Activated CD8-positive, alpha-beta T cell treated with anti-CD3 and anti-CD28 coated beads for 36 hours (primary cell): ENCODE data around the gene STXBP1. TPM values are rescaled to one million over a fixed set of nuclear protein-coding genes. Genes with fewer than 3 reads are reported as not detected.

Source experiments
- ATAC-seq: fragments of 200-7000 bp; cut with Tn5 transposase; one replicate; pipeline ENCODE4 v1.10.0; 2021; ENCODE audit warnings: mild to moderate bottlenecking, moderate library complexity
- CTCF ChIA-PET: fragments of 350-600 bp; sonication (Branson Sonifier 250); formaldehyde crosslinking; loops from one replicate; lab custom pipeline; 2021; ENCODE audit warnings: antibody characterized with exemption; lab: Charles Lee
- POLR2A ChIA-PET: fragments of 350-600 bp; sonication (Branson Sonifier 250); formaldehyde crosslinking; loops from one replicate; lab custom pipeline; 2021; ENCODE audit warnings: antibody characterized with exemption; lab: Charles Lee
- DNase-seq: peaks from one replicate; pipeline ENCODE4 v3.0.0-alpha.2; 2020
- H3K27ac Mint-ChIP-seq: one replicate; pipeline ENCODE4 v1.8.0; 2021; ENCODE audit warnings: mild to moderate bottlenecking, mixed read lengths
- H3K27me3 Mint-ChIP-seq: one replicate; pipeline ENCODE4 v1.8.0; 2021; ENCODE audit warnings: mixed read lengths
- H3K36me3 Mint-ChIP-seq: one replicate; pipeline ENCODE4 v1.8.0; 2021; ENCODE audit warnings: low read depth, mixed read lengths
- H3K4me1 Mint-ChIP-seq: one replicate; pipeline ENCODE4 v1.8.0; 2021; ENCODE audit warnings: low read depth, mixed read lengths
- H3K4me3 Mint-ChIP-seq: one replicate; pipeline ENCODE4 v1.8.0; 2021; ENCODE audit warnings: mild to moderate bottlenecking, moderate library complexity, mixed read lengths
- H3K9me3 Mint-ChIP-seq: one replicate; pipeline ENCODE4 v1.8.0; 2021; ENCODE audit warnings: mixed read lengths
- CTCF ChIP-seq: fragments of 200-600 bp; IDR thresholded peaks from one replicate; pipeline ENCODE4 v1.8.0; 2022; ENCODE audit warnings: antibody characterized with exemption, mild to moderate bottlenecking
- intact Hi-C: fragments of 100-400 bp; cut with micrococcal nuclease; formaldehyde crosslinking; loops from one replicate; pipeline ENCODE4 v1.10.0; 2022
- total RNA-seq, 2 experiments: library from RNA; stranded (reverse); gene quantifications; one replicate each; pipeline ENCODE4 v1.2.3, GENCODE V29; 2021

STXBP1 gene
- 10 to 100 TPM; 19.2 to 23.5 TPM for total RNA-seq

- DNase-seq (peak; percentile 84), ATAC-seq (peak; percentile 89)
- POLR2A ChIA-PET, result interaction anchor here (0.6 to 1.8 kb wide), 5 partner anchors 109 to 387 kb away, joined by 3 to 4 read pairs (median 3); partner anchors contain the start of gene TOR2A
- CTCF ChIA-PET, result interaction anchor here (0.9 to 1.6 kb wide), 3 partner anchors 14 to 123 kb away, joined by 3 to 5 read pairs (median 4); partner anchors contain the start of gene TOR2A
- TF ChIP-seq CTCF, result no peak
- H3K9me3 Mint-ChIP-seq, result no peaks in the 10 kb centered on the region
- peak within 1 kb of the TSS; percentile 39 for H3K27ac Mint-ChIP-seq
- H3K36me3 Mint-ChIP-seq, result no peaks in the 10 kb centered on the region
- intact Hi-C loops, result no loop called here
- H3K27me3 Mint-ChIP-seq, result peaks cover 23% of the 10 kb centered on the region
- peaks cover 29% of the 10 kb centered on the region for H3K4me1 Mint-ChIP-seq
- peak within 1 kb of the TSS; percentile 86 for H3K4me3 Mint-ChIP-seq
These were observed at the start of gene STXBP1 for GRCh38 chr9:127611899-127612790. Gene STXBP1, plus strand, starts transcription at chr9:127612277. Its CDS starts 127 bp downstream, at chr9:127612404.

GRCh38 chr9:127562279-127562796 lies 49.7 kb upstream of the STXBP1 start:
- H3K4me1 Mint-ChIP-seq, result peaks cover 29% of the 10 kb centered on the region
- CTCF ChIA-PET, result interaction anchor here (1.0 kb wide), 1 partner anchor 37 kb away, joined by 4 read pairs; no protein-coding TSS in a partner anchor

GRCh38 chr9:127562841-127563401 lies 49.2 kb upstream of the STXBP1 start:
- Mint-ChIP-seq H3K4me1 (peaks cover 29% of the 10 kb centered on the region), H3K27me3 (no peaks in the 10 kb centered on the region), H3K9me3 (no peaks in the 10 kb centered on the region), H3K36me3 (no peaks in the 10 kb centered on the region), H3K27ac (no peak overlapping the region), H3K4me3 (no peak overlapping the region)
- intact Hi-C loops, result no loop called here
- DNase-seq (no peak), ATAC-seq (no peak)
- POLR2A ChIA-PET, result no interaction called here
- CTCF ChIA-PET, result no interaction called here
- TF ChIP-seq CTCF, result no peak

More at GRCh38 chr9:127562279-127562796, 49.7 kb upstream of the STXBP1 start:
- no peaks in the 10 kb centered on the region for H3K36me3 Mint-ChIP-seq
- no peak overlapping the region for H3K27ac Mint-ChIP-seq
- no peak for ATAC-seq
- no peak for TF ChIP-seq CTCF
- POLR2A ChIA-PET, result no interaction called here
- no peak for DNase-seq
- H3K4me3 Mint-ChIP-seq, result no peak overlapping the region
- intact Hi-C loops, result no loop called here
- H3K27me3 Mint-ChIP-seq, result no peaks in the 10 kb centered on the region
- no peaks in the 10 kb centered on the region for H3K9me3 Mint-ChIP-seq

- Mint-ChIP-seq H3K36me3 (no peaks in the 10 kb centered on the region), H3K4me3 (no peak overlapping the region), H3K4me1 (peaks cover 23% of the 10 kb centered on the region), H3K27me3 (no peaks in the 10 kb centered on the region), H3K9me3 (no peaks in the 10 kb centered on the region), H3K27ac (no peak overlapping the region)
- TF ChIP-seq CTCF, result no peak
- ATAC-seq, result no peak
- ChIA-PET POLR2A (no interaction called here), CTCF (no interaction called here)
- intact Hi-C loops, result no loop called here
- no peak for DNase-seq
These were observed 48.5 kb upstream of the STXBP1 start for GRCh38 chr9:127563579-127563978.
